HG03196 (cell line): ENCODE measurements around the gene INPP4A.

Experiments
- ATAC-seq: cut with Tn5 transposase; IDR thresholded peaks from one replicate; pipeline ENCODE4 v1.9.1; 2021; ENCODE audit not compliant: unreplicated experiment

The INPP4A gene

GRCh38 chr2:98459496-98460175 lies 15.0 kb downstream of the INPP4A start:
- ATAC-seq = no peak

- ATAC-seq = peak; percentile 46
Observed at GRCh38 chr2:98460573-98461497, 16.2 kb downstream of the INPP4A start.

- no peak for ATAC-seq
Observed at GRCh38 chr2:98461498-98462049, 16.9 kb downstream of the INPP4A start.

- ATAC-seq = no peak
Observed at GRCh38 chr2:98463081-98463481, 18.4 kb downstream of the INPP4A start.

GRCh38 chr2:98463551-98463971 lies 18.9 kb downstream of the INPP4A start:
- ATAC-seq = no peak

- ATAC-seq = no peak
Observed at GRCh38 chr2:98463988-98464771, 19.5 kb downstream of the INPP4A start.

GRCh38 chr2:98464772-98465310 lies 20.2 kb downstream of the INPP4A start:
- ATAC-seq = peak; percentile 34

- peak; percentile 29 for ATAC-seq
Observed at GRCh38 chr2:98465456-98466226, 21.0 kb downstream of the INPP4A start.

- ATAC-seq = no peak
Observed at GRCh38 chr2:98467082-98467536, 22.5 kb downstream of the INPP4A start.

GRCh38 chr2:98467652-98468051 lies 23.0 kb downstream of the INPP4A start:
- no peak for ATAC-seq

- ATAC-seq = peak; percentile 34
Observed at GRCh38 chr2:98468621-98469236, 24.1 kb downstream of the INPP4A start.

GRCh38 chr2:98469862-98470544 lies 25.3 kb downstream of the INPP4A start:
- no peak for ATAC-seq

GRCh38 chr2:98470851-98471255 lies 26.2 kb downstream of the INPP4A start:
- ATAC-seq = no peak

- no peak for ATAC-seq
Observed at GRCh38 chr2:98471402-98472131, 26.9 kb downstream of the INPP4A start.

GRCh38 chr2:98472132-98472650 lies 27.5 kb downstream of the INPP4A start:
- no peak for ATAC-seq

GRCh38 chr2:98472961-98473746 lies 28.5 kb downstream of the INPP4A start:
- no peak for ATAC-seq
